ENCODE data around the gene ELOF1.

The ELOF1 gene

GRCh38 chr19:11505032-11505503, 54.0 kb downstream of the ELOF1 start (continued):
- TF ChIP-seq PRDM10 (tag by site-specific recombination; IDR thresholded peaks at IDR 0.05) (peak; percentile 77), KLF8 (tag by site-specific recombination; IDR thresholded peaks at IDR 0.05) (no peak), ZNF423 (tag by site-specific recombination; IDR thresholded peaks at IDR 0.05) (no peak), ZNF133 (tag by site-specific recombination; IDR thresholded peaks at IDR 0.05) (no peak), GLIS2 (tag by site-specific recombination; IDR thresholded peaks at IDR 0.05) (peak; percentile 87), RBAK (tag by site-specific recombination; IDR thresholded peaks at IDR 0.05) (no peak), ZNF692 (tag by site-specific recombination; IDR thresholded peaks at IDR 0.05) (no peak), KLF10 (tag by site-specific recombination; IDR thresholded peaks at IDR 0.05) (peak; percentile 88), PATZ1 (tag by site-specific recombination; IDR thresholded peaks at IDR 0.05) (peak; percentile 97), ZNF558 (tag by site-specific recombination; IDR thresholded peaks at IDR 0.05) (no peak), TSHZ1 (tag by site-specific recombination; IDR thresholded peaks at IDR 0.05; ENCODE audit: borderline replicate concordance) (no peak), SETDB1 (IDR thresholded peaks at IDR 0.05; ENCODE audit: insufficient read length, low read length) (no peak), ZNF513 (tag by site-specific recombination; IDR thresholded peaks at IDR 0.05) (no peak; the same call in 1 of the 2 replicates), ZNF121 (tag by site-specific recombination; IDR thresholded peaks at IDR 0.05) (no peak), ZNF416 (tag by site-specific recombination; IDR thresholded peaks at IDR 0.05) (no peak), GLIS1 (tag by site-specific recombination; IDR thresholded peaks at IDR 0.05) (peak; percentile 99), ZNF792 (tag by site-specific recombination; IDR thresholded peaks at IDR 0.05) (no peak)
